GM21619 (cell line): Measurements from ENCODE around the gene PFN3.
A peak's percentile ranks its signal among the peaks of the same experiment; 100 is the strongest.

Source experiments
- ATAC-seq: cut with Tn5 transposase; IDR thresholded peaks from one replicate; pipeline ENCODE4 v1.9.1; 2021; ENCODE audit not compliant: unreplicated experiment

PFN3 gene, protein sequence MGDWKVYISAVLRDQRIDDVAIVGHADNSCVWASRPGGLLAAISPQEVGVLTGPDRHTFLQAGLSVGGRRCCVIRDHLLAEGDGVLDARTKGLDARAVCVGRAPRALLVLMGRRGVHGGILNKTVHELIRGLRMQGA

DNA sequence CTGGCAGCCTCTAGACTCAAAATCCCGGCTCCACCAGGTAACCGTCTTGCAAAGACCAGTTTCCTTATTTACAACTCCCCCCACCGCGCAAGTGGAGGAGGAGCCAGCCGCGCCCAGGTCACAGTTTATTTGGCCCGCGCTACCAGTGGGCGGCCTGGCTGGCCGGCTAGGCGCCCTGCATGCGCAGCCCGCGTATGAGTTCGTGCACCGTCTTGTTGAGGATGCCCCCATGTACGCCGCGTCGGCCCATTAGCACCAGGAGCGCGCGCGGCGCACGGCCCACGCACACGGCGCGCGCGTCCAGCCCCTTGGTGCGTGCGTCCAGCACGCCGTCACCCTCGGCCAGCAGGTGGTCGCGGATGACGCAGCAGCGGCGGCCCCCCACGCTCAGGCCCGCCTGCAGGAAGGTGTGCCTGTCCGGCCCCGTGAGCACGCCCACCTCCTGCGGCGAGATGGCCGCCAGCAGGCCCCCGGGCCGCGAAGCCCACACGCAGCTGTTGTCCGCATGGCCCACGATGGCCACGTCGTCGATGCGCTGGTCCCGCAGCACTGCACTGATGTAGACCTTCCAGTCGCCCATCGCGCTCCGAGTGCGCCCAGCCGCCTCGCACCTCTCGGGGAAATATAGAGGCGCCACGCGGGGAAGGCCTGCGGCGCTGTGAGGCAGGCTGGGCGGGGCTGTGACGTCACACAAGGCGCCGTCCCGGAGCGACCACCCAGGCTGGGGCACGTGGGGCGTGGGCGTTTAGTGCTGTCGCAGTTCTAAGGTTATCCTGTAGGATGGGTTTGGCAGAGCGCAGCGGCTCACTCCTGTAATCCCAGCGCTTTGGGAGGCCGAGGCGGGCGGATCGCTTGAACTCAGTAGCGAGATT lies at the start of gene PFN3:
PFN3 (minus strand) TSS at position 665 of the 872 bp plus-strand sequence; CDS start at position 580, 85 bp downstream.
- ATAC-seq = no peak

DNA sequence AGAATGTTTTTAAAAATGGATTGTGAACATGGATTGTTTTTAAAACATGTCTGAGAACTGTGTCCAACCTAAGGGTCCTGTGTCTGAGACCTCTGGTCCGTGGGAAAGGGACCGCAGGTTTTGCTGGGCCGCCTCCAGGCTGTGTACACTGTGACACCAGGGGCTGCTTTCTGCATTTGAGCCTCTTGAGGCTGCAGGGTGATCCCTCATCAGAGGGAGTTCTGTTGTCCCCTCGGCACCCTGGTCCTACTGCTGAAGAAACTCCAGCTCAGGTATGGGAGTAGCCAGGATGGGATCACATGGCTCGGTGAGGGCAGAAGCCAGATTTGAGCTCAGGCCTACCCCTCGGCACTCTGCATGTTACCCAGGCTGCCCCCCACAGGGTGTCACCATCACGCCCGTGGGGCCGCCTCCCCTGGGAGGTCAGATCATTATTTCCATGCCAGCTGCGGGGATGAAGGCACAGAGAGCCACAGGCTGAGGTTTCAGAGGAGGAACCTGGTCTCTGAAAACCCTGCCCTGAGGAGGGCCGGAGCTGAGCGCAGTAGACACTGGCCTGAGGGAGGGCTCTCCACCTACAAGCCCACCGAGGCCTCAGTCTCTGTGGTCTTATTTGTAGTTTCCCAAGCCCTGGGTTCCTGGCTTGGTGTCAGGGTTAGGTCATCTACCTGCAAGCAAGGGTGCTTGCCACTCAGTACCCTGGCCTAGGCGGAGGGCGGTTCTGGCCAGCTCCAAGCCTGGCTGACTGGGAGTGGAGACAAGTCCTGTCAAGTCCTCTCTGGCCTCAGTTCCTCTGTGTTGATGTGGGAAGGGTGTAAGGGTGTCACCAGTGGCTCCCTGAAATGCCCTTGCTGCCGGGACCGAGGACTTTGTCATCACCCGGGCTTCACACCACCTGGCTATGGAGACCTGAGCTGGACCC lies 48.9 kb upstream of the PFN3 start:
- ATAC-seq = no peak

DNA sequence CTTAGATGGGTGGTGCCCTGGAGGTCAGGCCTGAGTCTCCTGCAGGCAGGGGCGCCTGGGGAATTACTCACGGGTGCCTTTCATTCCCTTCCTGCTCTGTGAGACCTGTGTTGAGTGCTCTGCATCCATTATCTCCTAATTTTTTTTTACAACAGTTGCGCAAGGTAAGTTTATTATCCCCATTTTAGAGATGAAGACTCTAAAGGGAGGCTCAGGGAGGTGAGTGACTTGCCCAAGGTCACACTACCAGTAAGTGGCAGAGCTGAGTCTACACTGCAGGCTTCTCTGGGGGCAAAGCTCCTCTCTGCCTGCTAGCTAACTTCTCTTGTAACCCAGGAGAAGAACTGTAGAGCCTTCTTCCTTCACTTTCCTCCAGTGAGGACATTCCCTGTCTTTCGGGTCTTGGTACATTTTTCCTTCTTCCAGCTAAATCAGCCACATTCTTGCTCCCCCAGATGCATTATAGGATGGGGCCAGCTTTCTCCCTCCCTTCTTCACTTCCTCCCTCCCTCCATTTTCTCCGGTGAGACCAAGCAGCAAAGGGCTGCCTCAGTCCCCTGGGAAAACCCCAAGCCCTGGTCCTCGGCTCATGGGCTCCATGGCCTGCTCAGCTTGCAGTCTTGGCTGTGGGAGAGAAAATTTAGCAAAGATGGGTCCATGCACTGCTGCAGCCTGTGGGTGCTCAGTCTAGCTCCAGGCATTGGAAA lies 47.9 kb upstream of the PFN3 start:
- ATAC-seq = no peak

DNA sequence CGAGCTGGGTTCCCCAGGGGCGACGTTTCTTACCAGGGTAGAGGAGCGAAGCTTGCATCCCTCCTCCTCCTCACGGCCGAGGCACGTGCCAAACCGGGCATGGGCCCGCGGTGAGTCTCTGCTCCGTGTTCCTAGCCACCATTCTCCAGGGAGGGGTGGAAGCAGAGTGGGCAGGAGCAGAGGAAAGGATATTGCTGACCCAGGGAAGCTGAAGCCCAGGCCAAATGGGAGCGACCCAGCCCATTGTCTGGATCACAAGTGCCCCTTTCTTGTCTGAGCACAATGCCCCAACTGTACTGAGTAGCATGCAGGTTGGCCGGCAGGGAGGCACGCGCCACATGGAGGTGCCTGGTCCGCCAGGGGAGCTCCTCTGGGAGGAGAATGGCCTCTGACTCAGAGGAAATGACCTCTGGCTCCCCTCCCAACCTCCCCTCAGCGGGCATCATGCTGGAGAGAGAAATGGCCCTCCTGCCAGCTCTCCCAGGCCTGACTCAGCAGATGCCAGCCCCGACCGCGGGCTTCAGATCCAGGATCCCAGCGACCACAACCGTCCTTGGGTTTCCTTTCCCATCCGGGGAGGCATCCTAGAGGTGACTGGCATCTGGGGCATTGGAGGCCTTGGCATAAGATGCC lies 47.3 kb upstream of the PFN3 start:
- ATAC-seq = no peak

- ATAC-seq = peak; percentile 26
These were observed 46.7 kb upstream of the PFN3 start for GRCh38 chr5:177447066-177447610.

DNA sequence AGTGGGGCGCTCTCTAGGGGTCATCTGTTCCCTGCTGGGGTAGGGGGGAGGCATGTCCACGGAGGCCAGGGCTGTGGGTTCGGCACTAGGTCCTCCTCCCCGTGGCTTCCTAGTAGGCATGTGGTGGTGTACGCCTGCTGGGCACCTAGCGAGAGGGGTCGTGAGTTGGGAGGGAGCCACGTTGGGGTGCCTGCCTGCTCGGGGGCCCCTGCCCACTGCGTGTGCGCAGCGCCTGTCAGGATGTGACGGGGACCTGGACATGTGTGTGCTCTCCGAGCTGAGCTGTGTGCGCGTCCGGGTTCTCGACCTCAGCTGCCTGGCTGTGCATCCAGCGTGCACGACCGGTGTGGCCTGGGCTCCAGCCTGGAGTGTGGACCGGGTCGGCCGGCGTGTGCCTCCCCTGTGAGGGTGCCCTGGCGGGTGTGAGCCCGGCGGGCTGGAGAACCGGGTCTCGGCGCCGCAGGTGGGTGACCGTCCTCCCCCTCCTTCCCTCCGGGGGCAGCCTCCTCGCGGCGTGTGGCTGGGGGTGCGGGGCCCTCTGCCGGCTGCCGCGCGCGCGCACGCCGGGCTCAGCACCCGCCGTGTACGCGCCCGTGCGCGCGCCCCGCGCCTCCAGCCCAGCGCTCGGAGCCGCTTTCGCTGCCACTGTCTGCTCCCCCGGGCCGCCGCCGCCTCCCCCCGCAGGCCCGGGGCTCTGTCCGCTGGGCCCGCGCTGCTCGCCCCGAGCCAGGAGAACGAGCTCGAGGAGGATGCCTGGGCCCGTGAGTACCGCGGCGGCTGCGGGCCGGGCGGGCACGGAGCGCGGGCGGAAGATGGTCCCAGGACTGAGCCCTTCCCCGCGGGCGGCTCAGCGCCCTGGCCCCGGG lies 46.0 kb upstream of the PFN3 start, which contains the start of gene PRR7:
PRR7 (plus strand) TSS at position 615 of the 866 bp plus-strand sequence. CDS start 8,254 bp downstream, outside the sequence.
- ATAC-seq = peak; percentile 48

- no peak for ATAC-seq
These were observed 45.4 kb upstream of the PFN3 start for GRCh38 chr5:177445917-177446199.

DNA sequence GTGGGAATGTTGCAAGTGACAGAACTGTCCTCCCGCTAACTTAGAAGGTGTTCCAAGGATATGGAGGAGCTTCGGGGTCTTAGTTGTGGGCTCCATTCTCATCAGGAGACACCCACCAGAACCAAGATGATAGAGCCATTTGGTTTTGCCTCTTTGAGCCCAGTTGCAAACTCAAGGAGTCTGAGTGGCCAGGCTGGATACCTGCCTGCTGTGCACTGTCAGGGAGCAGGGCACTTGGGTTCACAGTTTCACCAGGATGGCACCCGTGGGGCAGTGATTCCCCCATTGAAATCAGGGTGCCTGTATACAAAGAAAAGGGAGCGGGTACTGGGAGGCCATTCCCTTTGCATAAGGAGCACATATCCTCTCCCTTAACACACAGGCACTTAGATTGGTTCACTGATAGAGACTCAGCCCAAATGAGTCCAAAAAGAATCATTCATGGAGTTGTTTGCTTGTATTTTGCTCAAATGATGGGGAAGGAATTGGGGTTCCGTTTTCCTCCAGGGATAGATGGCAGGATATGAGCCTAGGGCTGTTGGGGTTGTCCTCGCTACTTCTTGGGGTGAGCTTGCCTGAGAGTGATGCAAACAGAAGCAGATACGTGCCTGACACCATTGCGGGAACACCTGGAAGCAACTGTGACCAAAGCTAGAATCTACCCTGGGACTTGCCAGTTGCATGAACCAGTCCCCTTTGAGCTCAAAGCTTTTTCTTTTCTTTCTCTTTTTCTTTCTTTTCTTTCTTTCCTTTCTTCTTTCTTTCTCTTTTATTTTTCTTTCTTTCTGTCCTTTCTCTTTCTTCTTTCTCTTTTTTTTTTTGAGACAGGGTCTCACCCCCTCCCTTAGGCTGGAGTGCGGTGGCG lies 44.8 kb upstream of the PFN3 start:
- no peak for ATAC-seq

DNA sequence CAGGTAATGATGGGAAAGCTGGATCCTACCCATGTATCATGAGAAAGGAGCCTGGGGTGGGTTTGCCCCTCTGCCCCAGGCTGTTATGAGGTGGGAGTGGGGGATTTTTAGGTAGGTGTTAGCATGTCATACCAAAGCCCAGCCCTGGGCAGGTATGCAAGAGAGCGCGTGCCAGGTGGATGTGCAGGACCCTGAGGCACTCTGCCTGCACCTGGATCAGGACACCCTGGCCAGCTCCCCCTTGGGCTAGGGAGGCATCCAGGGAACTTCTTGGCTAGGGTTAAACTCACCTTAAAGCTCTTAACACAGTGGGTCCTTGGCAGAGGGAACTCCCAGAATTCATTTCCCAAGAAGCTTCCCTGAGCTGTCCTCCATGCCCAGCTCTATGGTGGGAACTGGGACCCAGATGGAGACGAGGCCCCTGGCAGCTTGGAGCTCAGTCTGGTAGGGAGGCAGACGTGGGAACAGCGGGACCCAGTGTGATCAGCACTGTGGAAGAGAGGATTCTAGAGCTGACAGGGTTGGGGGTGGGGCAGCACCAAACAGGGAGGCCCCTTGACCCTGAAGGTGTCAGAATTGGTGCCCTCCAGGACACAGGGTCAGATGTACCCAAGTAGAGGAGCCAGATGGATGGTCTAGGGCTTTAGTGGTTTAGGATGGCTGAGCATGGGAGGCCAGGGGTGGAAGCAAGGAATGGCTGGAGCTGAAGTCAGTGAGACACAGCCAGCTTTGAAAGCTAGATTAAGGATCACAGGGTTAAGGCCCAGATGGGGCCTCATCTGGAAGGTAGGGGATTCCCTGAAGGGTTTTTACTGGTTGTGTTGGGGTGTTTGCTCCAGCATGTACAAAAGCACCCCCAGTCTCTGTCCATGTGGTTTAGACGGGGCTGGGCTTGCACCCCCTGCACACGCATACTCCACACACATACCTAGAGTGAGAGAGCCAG lies 43.9 kb upstream of the PFN3 start:
- ATAC-seq = no peak

- ATAC-seq = no peak
These were observed 42.9 kb upstream of the PFN3 start for GRCh38 chr5:177443144-177443983.

GRCh38 chr5:177442066-177442826 lies 41.8 kb upstream of the PFN3 start:
- ATAC-seq = no peak

DNA sequence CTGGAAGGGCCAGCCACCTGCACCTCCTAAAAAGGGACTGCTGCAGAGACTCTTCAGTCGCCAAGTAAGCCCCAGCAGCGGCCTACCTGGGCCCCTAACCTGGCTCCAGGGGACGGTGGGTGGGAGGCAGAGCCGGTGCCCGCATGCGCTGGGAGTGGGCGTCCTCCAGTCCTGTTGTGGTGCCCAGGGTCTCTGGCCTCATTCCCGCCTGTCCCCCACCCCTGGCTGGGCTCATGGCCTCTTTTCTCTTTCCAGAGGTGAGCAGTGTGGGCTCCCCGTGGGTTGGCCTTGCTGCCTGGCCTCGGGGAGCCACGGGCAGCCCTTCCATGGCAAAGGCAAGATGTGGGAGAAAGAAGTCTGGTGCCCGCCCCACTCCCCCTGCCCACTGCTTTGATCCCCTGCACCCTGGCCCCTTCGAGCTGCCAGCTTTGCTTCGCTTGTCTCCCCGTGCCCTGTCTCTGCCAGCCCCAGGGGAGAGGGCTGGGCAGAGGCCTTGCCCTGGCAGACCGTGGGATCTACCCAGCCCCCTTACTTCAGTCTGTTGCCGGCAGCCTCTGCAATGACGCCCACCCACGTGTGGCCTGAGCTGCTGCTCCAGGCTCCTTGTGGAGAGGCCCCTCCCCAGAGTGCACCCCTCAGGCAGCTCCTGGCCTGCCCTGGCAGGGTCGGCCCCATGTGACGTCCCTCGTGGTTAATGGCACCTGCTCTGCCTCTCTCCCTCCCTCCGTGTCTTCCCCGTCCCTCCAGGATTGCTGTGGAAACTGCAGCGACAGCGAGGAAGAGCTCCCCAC lies 40.7 kb upstream of the PFN3 start:
- no peak for ATAC-seq

DNA sequence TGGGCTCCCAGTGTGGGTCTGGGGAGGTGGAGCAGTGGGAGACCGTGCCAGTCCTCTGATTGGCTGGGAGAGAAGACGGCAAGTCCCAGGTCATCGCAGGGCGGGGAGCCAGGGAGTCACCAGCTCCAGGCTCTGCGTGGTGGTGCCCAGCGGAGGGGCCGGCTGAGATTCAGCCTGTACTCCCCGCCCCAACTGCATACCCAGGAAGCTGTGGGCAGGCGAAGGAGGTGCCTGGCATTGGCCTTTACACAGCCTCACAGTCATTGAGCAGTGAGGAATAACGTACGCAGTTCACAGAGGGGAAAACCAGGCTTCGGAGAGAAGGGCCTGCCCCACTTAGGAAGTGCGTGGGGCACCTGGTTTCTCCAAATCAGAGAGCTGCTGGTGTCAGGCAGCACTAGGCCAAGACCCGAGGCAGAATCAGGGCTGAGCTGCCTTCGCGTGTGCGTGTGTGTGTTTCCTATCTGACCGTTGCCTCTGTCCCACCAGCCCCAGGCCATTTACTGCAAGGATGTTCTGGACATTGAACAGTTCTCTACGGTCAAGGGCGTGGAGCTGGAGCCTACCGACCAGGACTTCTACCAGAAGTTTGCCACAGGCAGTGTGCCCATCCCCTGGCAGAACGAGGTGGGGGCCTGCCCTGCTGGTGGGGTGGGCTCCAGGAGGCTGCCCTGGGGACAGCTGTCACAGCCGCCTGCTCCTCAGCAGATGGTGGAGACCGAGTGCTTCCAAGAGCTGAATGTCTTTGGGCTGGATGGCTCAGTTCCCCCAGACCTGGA lies 39.9 kb upstream of the PFN3 start:
- ATAC-seq = no peak

- no peak for ATAC-seq
These were observed 39.1 kb upstream of the PFN3 start for GRCh38 chr5:177439518-177440053.
